Stimulated activated CD4-positive, alpha-beta T cell treated with anti-CD3 and anti-CD28 coated beads, Interleukin-1b, Interleukin-23, amount 100 ng/mL, for 24 hours (primary cell): Measurements from ENCODE around the gene SEC31A.

ENCODE experiments used
- DNase-seq, 4 experiments: peaks; one replicate each; pipeline ENCODE4 v3.0.0-alpha.2; 2020; ENCODE audit warnings: low read depth in 4 of 4, low spot score in 1 of 4

Gene SEC31A

DNA sequence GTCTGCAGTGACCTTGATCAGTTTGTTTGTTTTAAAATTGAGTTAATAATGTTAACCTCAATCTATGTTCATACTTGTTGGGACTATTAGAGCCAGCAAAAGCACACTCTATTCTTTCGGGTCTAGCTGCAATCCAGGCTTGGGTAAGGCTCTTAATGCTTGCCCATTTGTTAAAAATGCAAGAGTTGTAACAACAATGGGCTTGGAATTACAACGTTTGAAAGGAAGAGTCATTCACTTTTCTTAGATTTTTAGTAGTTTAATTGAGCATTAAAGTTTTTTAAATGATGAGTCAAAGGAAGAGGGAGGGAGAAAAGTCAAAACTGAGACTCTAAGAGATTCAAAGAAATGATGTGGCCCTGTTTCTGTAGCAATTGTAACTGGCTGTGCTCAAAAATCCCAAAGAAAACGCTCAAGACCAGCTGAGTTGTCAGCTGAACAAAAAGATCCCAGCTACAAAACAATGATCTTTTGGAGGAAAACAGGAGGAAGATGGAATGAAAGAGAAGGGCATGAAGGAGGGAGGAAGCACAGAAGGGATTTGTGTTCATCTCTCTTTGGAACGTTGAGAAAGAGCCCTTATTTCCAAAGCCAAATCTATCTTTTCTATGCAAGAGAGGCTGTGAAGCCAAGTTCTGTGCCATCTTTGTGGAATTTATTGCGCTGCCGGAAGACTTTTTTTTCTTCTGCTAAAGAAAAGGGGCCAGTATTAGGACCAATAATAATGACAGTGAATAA, 97.9 kb downstream of the SEC31A start:
- DNase-seq = no peak

DNA sequence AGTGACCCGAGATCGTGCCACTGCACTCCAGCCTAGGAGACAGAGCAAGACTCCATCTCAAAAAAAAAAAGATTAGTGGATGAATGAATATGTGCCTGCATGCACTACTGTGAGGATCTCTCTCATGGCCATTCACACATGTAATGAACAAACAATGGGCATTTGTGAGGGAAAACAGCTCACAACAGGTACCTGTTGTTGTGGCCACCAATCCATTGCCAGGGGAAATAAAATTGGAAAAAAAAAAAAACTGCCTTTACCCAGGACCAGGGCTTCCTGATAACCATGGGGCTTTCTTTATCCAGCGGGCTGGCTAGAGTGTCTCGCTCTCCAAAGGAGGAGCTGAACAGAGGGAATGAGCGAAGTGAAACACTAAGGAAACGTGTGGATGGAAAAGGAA, 99.8 kb downstream of the SEC31A start:
- no peak for DNase-seq

DNA sequence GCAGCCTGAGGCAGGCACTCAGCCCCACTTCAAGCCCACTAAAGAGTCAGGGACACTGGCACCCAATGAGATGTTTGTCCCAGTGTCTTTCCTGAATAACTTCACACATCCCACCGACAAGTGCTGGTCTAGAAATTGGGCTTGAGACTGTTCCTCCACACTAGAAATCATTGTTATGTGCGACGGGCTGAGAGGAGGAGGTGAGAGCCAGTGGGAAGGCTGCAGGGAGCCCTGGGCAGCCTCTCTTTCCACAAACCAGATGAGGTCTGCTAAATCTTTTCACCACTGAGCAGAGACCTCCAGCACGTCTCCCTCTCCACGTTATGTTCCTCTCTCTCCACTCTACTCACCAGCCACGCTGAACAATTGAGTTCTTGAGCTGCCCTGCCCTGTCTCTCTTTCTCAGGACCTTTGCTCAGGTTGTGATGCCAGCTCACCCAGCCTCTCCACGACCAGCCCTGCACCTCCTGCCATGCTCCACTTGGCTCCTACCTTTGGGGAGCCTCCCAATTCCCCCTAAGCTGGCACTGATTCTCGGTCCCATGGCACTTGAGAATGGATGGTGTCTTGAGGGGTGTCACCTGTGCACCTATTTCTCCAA, 100.8 kb downstream of the SEC31A start:
- DNase-seq = no peak

DNA sequence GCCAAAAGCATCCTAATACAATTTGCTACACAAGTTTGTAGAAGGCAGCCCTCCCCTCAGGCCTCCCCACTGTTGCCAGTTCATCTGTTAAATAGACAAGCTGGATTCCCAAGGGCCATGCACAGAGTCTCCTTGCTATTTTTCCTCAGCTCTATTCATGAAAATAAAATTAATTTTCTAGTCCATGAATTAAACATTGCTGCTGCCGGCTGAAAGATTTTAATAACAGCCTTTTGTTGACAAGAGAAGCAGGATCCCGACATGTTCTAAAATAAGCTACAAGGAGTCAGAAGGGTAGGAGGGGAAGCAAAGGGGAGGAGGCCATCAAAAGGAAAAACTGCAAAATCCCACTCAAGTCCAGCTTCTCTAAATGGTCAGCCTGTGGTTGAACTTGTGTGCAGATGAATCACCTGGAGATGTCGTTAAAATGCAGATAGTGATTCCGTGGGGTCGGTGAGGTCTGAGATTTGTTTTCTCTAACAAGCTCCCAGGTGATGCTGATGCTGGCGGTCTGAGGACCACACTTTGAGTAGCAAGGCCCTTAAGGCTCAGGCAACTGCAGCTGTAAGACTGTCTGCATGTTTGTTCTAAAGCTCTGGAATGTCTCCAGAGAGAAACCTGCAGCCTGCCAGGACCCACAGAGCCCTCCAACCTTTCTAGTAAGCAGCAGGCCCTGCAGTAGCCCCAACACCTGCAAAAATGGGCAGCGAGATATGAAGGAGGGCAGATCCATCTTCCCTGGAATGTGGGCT, 101.8 kb downstream of the SEC31A start:
- DNase-seq = no peak

DNA sequence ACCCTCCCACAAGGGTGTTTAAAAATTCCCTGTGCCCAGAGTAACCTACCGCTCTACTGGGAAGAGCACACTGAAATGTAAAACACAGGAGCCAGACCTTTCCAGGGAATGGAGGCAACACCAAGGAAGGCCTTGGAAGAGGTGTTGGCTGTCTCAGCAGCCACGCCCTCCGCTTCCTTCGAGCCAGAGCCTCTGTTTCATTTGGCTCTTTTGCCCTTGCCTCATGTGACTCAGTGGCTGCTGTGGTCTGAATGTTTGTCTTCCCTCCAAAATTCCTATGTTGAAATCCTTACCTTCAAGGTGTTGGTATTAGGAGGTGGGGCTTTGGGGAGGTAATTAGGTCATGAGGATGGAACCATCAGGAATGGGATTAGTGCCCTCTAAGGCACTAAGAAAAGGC, 103.6 kb downstream of the SEC31A start:
- DNase-seq = no peak

DNA sequence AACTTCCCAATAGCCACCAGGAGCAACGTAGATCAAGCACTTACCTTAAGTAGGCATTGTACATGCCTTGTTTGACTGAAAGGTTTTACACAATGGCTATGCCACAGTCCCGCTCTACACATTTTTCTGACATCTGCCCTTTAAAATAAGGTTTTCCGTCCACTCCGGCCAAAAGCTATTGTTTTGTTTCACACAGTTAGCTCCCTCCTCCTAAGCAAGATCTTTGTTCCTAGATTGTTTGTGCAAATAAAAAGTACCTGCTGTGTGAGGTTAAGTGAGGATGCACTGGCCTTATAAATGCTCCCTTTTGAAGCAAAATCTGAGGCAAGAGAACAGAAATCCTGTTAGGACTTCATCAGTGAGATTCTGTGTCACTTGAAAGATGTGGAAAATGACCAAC, 104.1 kb downstream of the SEC31A start:
- no peak for DNase-seq

DNA sequence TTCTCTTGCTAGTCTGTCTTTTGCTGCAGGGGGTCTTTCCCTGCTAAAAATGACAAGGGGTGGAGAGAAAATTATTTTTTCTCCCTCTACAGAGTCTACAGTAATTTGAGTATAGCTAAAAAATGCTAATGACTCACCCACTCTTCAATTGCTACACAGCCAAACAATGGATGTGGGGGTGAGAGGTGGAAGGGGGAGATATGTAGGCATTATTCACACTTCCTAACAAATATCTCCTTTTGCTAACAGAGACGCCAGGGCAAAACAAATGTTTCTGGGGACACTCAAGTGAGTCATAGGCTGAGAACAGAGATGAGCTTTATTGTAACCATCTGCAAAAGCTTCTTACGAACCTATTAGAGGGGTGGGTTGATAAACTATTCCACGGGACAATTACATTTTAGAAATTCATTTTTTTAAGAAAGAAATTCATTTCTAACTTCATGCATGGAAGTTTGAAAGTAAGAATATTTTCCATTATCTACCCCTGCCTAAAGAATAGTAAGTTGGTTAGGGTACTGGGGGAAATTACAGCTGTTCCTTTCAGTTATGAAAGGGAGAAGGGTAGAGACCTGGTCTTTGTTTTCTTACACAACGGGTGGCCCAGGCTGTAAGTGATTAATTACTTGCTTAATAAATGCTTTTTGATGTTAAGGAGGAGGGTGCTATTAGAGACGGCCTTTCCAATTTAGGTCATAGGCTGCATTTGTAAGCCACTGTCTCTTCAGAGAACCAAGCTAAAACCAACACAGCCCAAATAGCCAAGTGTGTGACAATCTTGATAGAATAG, 105.1 kb downstream of the SEC31A start:
- DNase-seq = no peak

DNA sequence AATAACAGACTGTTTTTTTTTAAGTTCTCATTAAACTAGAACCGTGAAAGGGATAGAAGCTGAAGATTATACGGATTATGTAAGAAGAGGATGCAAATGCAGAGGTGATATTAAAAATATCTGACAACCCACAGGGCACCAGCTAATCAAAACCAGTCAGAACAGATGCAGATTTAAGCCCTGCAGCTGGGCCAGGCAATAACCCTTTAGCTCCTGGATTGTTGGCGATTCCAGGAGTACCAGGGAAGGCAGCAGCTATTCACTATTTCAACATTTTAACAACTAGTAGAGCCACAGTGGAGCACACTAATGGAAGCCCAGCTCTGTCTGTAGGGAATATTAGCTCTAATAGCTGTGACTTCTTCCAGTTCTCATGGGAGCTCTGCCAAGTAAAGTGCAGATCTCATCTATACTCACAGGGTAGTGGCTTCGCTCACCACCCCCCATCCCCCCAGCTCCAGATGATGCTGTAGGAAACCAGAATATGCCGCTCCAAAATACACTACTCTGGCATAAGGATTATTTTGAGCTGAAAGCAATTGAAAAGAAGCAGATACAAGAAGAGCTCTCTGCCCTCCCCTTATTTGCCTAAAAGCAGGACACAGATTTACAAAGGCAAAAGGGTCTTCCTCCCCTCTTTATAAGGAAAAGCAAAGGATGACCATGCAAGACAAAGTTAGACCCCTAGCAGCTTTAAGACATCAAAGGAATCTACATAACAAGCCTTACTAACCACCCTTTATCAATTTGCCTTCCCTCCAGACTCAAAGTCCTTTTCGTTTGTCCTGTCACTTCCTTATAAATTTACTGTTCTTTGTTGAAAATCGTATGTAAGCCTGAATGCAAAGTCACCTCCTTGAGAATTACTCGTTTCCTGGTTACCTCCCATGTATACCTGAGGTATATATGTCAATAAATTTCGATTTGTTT, 106.0 kb downstream of the SEC31A start:
- no peak for DNase-seq

DNA sequence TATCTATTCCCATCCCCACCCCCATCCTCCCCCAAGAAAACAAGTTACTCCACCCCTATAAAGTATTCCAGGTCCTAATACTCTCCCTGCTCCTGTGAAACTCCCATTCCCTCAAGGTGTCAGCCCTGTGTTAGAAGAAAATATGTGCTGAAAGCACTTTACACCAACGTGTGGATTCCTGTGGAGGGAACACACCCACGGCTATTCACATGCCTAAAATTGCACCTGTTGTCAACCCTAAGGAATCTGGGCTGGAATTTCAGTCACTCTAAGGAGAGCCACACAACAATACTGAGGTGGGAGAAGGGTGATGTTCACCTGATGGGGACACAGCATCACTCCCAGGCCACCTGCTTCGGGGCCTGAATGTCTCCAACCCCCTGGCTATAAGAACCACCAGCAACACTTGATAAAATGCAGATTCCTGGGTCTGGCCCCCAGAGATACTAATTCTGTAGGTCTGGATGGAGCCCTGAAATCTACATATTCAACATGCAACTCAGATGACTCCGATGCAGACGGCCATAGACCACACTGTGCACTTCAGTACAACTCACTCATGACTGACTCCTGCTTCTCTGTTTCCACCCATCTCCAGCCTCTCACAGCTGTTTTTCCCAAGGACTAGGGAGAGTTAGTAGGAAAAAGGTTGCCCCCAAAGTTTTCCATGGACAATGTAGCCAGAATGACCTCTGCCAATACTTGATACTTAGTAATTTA, 108.2 kb downstream of the SEC31A start:
- DNase-seq = no peak

DNA sequence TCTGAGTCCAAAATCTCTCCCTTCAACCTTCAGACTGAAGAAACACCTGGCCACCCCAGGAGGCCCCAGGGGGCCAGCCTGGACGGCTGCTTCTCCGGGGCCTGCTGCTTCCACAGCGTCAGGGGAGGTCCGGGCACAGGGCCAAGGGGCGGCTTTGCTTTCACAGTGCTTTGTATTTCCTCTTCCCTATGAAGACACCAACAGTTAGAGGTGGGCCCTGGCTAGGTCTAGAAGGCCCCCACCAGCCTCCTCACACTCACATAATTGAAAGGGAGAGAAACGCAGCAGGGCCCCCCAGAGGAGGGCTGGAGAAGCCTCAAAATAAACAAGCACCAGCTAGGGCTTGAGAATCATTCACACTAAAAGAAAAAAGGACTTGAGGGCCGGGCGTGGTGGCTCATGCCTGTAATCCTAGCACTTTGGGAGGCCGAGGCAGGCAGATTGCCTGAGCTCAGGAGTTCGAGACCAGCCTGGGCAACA, 110.2 kb downstream of the SEC31A start:
- DNase-seq = no peak

DNA sequence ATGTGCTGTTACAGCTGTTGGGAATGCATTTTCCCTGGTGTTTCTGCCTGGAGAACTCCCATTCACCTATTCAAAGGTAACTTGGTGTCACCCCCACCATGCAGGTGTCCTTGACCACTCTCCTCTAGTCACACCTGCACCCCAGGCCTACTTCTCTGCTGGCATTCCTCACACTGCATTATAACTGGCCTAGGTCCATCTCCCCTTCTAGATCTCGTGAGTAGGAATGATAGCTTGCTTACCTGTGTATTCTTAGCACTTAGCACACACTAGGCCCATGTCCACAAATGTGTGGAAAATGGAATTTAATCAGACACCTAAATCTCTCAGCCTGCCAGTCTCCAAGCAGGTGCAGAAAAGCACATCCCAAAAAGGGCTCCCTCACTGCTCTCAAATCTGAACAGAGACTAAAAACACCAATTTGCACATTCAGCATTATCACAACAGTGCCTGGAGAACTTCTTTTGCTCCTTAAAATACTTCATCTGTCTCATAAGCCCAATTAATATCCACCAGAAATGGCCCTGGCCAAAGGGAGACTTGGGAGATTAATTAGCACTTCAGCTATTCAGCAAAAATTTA, 110.7 kb downstream of the SEC31A start:
- no peak for DNase-seq

DNA sequence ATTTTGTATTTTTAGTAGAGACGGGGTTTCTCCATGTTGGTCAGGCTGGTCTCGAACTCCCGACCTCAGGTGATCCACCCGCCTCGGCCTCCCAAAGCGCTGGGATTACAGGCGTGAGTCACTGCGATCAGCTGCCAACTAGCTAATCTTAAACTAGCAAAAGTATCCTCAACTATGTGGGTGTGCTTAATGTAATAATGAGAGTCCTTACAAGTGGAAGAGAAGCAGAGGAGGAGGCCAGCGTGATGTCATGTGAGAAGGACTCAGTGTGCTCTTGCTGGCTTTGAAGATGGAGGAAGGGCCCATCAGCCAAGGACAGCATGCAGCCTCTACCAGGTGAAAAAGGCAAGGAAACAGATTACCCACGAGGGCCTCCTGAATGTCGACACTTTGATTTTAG, 111.9 kb downstream of the SEC31A start:
- no peak for DNase-seq

DNA sequence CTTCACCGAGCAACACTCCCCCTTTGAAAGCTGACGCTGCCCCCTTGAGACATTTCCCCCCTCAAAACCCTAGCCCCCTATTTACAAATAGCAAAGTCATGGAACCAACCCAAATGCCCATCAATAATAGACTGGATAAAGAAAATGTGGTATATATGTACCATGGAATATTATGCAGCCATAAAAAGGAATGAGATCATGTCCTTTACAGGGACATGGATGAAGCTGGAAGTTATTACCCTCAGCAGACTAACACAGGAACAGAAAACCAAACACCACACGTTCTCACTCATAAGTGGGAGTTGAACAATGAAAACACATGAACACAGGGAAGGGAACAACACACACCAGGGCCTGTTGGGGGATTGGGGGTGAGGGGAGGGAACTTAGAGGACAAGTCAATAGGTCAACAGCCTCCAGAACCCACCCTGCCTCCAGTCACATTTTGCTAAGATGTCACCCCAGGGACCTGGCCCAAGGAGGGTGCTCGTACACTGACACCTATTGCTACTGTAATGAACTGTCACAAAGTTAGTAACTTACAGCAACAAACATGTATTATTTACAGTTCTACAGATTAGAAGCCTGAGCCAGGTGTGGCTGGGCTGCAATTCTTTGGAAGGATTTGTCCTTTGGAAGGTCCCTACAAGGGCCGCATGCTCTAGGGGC, 113.0 kb downstream of the SEC31A start:
- no peak for DNase-seq

DNA sequence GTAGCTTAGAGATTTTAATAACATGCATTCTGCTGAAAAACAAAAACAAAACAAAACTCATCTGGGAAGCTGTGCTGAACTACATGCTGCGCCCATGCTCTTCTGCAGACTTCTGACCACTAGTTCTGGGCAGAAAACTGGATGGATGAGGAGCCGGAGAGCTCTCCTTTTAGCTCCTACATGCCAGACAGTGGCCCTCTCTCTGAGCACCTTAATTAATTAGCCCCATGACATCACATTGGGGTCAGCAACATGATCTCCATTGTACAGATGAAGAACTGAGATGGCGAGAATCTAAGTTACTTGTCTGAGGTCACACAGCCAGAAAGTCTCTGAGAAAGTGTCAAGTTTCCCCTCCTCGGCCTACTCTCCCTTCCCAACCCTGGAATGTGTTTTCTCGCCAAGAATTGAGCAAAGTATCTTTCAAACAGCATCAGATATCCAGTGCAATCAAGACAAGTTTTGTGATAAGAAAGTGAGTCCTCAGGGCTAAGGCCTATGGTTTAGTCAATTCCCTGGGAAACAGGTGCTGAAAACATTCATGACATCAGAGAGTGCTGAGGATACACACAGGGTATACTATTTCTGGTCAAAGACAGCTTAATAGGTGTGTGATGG, 113.9 kb downstream of the SEC31A start:
- DNase-seq = no peak

DNA sequence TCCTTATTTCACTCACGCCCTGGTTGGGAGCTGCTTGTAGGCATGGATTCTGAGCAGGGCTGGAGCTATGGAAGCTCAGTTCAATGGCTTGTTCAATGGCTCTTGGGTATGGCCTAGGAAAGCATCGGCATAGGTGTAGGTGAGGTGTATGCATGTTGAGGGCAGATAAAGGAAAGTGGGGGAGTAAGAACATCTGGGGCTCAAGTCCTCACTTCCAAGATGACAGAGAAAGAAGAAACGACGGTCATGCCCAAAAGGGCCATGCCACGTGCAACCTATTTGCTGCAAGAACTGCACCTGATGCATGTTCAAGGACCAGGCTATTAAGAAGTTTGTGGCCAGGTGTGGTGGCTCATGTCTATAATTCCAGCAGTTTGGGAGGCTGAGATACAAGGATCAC, 115.7 kb downstream of the SEC31A start:
- DNase-seq = no peak

DNA sequence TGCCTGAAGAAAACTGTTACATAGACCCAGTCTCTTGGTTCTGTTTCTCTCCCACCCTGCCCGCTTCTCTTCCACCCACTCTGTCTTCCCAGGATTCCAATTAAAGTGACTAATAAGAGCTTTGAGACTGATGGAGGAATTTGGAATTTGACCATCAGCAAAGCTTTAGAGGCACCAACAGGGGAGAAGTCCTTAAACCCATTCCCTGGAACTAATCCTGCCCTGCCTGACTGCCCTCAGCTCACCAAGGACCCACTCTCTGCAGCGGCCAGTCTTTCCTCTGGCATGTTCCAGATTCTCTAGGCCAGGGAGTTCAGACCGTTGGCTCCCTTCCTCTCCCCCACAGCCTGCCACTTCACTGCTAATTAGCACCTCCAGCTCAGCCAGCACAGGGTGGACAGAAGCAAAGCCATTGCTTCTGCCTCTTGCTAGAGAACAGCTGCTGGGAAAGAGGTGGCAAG, 116.2 kb downstream of the SEC31A start:
- no peak for DNase-seq

DNA sequence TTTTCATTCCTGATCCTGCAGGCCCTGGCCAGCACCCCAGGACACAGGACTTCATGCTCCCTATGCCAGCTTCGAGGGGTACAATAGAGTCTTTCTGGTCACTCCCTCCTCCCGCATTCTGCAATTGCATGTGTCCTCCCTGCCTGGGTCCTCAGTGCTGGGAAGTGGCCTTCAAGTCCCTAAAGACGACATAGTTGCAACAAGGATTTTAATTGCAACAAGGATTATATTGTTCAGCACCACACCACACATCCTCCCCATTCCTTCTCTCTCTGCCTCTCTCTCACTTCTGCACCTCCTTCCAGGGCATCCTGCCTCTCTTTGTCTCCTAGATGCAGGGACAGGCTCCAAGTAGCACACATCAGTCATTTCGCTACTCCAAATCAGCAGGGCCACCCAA, 117.9 kb downstream of the SEC31A start:
- no peak for DNase-seq

DNA sequence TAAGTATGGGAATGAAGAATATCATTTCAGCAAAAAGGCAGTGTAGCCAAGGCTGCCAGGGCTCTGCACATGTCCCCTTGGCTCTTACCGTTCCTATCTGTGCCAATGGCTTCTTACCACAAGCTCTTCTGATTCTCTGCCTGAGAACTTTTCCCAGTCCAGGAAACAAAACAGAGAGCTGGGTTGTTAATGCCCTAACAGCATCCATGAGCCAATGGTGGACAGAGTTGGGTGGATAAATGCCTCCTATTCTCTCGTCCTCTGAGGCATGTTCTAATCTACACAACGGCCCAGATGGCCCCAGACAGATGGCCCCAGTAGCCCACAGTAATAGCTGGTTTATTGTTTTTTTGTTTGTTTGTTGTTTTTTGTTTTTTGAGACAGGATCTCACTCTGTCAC, 120.3 kb downstream of the SEC31A start:
- no peak for DNase-seq
